ENCODE measurements around the gene C1D. TPM values are rescaled to one million over a fixed set of nuclear protein-coding genes. Genes with fewer than 3 reads are reported as not detected.

Gene C1D
- total and polyA plus RNA-seq, 2 of the 4 experiments (the other 2 are of a cell fraction), result 2.7 to 14.3 TPM

GRCh38 chr2:68024450-68024849, 38.4 kb downstream of the C1D start:
- H3K4ac ChIP-seq (ENCODE audit: low read depth, low read length), result no peak overlapping the region
- H4K20me1 ChIP-seq (ENCODE audit: insufficient read depth, low read length), result no peaks in the 10 kb centered on the region
- no peaks in the 10 kb centered on the region for H3K9me1 ChIP-seq (ENCODE audit: insufficient read depth, low read length)
- no peak overlapping the region for H4K8ac ChIP-seq (ENCODE audit: low read depth in 2 of 2, low read length in 2 of 2)
- DNase-seq (no peak), ATAC-seq (ENCODE audit: low read depth) (no peak)
- POLR2A ChIA-PET (ENCODE audit: unreplicated experiment), result no interaction called here
- H2AFZ ChIP-seq (replicated peaks; ENCODE audit: low read length, poor library complexity), result no peak overlapping the region
- H3K14ac ChIP-seq (replicated peaks; ENCODE audit: low read depth, low read length), result no peak overlapping the region
- H3K27ac ChIP-seq (ENCODE audit: insufficient read depth, low read length), result no peak overlapping the region
- H3K9ac ChIP-seq (ENCODE audit: low read depth, low read length), result no peak overlapping the region
- no peak overlapping the region for H2AK9ac ChIP-seq (replicated peaks; ENCODE audit: low read depth, low read length, poor library complexity)
- H3K23ac ChIP-seq (ENCODE audit: low read depth, low read length), result no peak overlapping the region
- H3K4me2 ChIP-seq (ENCODE audit: low read depth, low read length), result no peak overlapping the region
- no peak overlapping the region for H2AK5ac ChIP-seq (ENCODE audit: low read depth, low read length)
- in situ Hi-C loops (cut with MboI; ENCODE audit: low sequenced_read_pairs), result loop anchor here (10.0 kb wide), 2 partner anchors 180 to 790 kb away; no protein-coding TSS in a partner anchor
- 95% methylated on average over 12 of the region's 22 CpGs; no CpG with 5 or more reads in 1 of the 2 experiments for WGBS, 2 experiments (ENCODE audit: extremely low coverage in 2 of 2, insufficient read length in 1 of 2)
- H2BK5ac ChIP-seq (ENCODE audit: low read depth, low read length, poor library complexity, severe bottlenecking), result no peak overlapping the region
- H4K91ac ChIP-seq (ENCODE audit: insufficient read depth, low read depth, low read length), result no peak overlapping the region
- no peak overlapping the region for H3K56ac ChIP-seq (ENCODE audit: extremely low read depth, insufficient read depth, low read length)
- no peak overlapping the region for H2BK120ac ChIP-seq (ENCODE audit: low read depth, low read length)
- H3K36me3 ChIP-seq (ENCODE audit: control insufficient read depth, insufficient read depth, low read length), result no peaks in the 10 kb centered on the region
- intact Hi-C loops (cut with micrococcal nuclease), result no loop called here
- TF ChIP-seq SMC3 (IDR thresholded peaks at IDR 0.05; ENCODE audit: low read depth, low read length), result no peak
- TF ChIP-seq BHLHE40 (IDR thresholded peaks at IDR 0.05; ENCODE audit: low read depth, low read length), result no peak
- TF ChIP-seq ELK1 (IDR thresholded peaks at IDR 0.05; ENCODE audit: borderline replicate concordance, low read depth, low read length), result no peak
- no peak overlapping the region for H2BK15ac ChIP-seq (ENCODE audit: low read depth, low read length)
- H3K9me3 ChIP-seq (ENCODE audit: control insufficient read depth, insufficient read depth, low read length), result no peaks in the 10 kb centered on the region
- BruUV-seq (replicated peaks), result no TSS peak
- no peak overlapping the region for H3K18ac ChIP-seq (ENCODE audit: low read depth, low read length)
- no peak overlapping the region for H2BK20ac ChIP-seq (ENCODE audit: low read depth, low read length)
- peaks cover 2% of the 10 kb centered on the region; the same call in 1 of the 2 replicates for H3K27me3 ChIP-seq (ENCODE audit: control insufficient read depth, insufficient read depth, low read length)
- dilution Hi-C loops (cut with HindIII; ENCODE audit: low sequenced_read_pairs, unreplicated experiment), result no loop called here
- no peak overlapping the region for H3K4me3 ChIP-seq (ENCODE audit: insufficient read depth, low read depth, low read length)
- no peaks in the 10 kb centered on the region; the same call in 1 of the 2 replicates for H3K4me1 ChIP-seq (ENCODE audit: control insufficient read depth, insufficient read depth, low read length)
- H3K79me1 ChIP-seq (ENCODE audit: low read depth in 1 of 2, low read length in 2 of 2), result no peaks in the 10 kb centered on the region
- CTCF ChIA-PET, result no interaction called here
- no peak overlapping the region for H4K5ac ChIP-seq (ENCODE audit: low read depth, low read length)
